Measurements from ENCODE around the gene MT1F.

Gene MT1F

DNA sequence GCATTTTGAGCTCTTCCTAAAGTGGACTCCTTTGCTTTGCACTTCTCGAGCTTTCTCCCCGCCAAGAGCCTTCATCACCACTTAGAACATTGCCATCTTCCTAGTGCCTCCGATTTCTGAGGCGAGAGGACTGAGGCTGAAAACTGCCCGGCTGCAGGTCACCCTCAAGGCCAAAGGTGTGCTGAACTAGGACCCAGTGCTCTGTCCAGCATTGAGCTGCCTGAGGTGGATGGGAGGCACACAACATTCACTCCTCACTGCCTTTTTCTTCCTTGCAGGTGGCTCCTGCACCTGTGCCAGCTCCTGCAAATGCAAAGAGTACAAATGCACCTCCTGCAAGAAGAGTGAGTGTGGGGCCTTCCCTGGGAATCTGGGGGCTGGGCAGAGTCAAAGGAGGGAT is 13.9 kb upstream of the MT1F start:
- H3K4me3 ChIP-seq (ENCODE audit: low read depth in 1 of 2, low read length in 1 of 2): no peak overlapping the region
- no peaks in the 10 kb centered on the region for H3K9me3 ChIP-seq
- H3K27me3 ChIP-seq: peaks cover 100% of the 10 kb centered on the region
- no peaks in the 10 kb centered on the region for H3K4me1 ChIP-seq (ENCODE audit: control insufficient read depth in 1 of 2, insufficient read depth in 1 of 2, low read depth in 1 of 2, low read length in 1 of 2)
- H3K36me3 ChIP-seq: no peaks in the 10 kb centered on the region
- TF ChIP-seq, protein P1, sequence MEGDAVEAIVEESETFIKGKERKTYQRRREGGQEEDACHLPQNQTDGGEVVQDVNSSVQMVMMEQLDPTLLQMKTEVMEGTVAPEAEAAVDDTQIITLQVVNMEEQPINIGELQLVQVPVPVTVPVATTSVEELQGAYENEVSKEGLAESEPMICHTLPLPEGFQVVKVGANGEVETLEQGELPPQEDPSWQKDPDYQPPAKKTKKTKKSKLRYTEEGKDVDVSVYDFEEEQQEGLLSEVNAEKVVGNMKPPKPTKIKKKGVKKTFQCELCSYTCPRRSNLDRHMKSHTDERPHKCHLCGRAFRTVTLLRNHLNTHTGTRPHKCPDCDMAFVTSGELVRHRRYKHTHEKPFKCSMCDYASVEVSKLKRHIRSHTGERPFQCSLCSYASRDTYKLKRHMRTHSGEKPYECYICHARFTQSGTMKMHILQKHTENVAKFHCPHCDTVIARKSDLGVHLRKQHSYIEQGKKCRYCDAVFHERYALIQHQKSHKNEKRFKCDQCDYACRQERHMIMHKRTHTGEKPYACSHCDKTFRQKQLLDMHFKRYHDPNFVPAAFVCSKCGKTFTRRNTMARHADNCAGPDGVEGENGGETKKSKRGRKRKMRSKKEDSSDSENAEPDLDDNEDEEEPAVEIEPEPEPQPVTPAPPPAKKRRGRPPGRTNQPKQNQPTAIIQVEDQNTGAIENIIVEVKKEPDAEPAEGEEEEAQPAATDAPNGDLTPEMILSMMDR (IDR thresholded peaks at IDR 0.05): no peak
- H3K27ac ChIP-seq: no peak overlapping the region

DNA sequence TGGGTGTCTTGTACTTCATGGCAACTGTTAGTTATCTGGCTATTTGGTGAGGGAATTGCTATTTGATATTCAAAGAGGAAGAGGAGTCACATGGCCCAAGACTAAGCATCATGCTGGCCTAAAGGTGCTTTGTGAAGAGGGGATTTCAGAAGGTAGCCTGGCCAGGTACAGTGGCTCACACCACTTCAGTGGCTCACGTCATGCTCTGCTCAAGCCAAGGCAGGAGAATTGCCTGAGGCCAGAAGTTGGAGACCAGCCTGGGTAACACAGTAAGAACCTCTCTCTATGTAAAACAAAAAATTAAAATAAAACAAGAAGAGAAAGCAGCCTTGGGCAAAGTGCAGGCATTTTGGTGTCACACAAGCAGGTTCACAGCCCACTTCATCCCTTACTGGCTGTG is 12.4 kb upstream of the MT1F start:
- Histone ChIP-seq H3K4me1 (ENCODE audit: control insufficient read depth in 1 of 2, insufficient read depth in 1 of 2, low read depth in 1 of 2, low read length in 1 of 2) (no peaks in the 10 kb centered on the region), H3K27me3 (peaks cover 100% of the 10 kb centered on the region), H3K27ac (no peak overlapping the region), H3K4me3 (ENCODE audit: low read depth in 1 of 2, low read length in 1 of 2) (no peak overlapping the region), H3K36me3 (no peaks in the 10 kb centered on the region), H3K9me3 (no peaks in the 10 kb centered on the region)
- TF ChIP-seq, protein P1 (IDR thresholded peaks at IDR 0.05): no peak

DNA sequence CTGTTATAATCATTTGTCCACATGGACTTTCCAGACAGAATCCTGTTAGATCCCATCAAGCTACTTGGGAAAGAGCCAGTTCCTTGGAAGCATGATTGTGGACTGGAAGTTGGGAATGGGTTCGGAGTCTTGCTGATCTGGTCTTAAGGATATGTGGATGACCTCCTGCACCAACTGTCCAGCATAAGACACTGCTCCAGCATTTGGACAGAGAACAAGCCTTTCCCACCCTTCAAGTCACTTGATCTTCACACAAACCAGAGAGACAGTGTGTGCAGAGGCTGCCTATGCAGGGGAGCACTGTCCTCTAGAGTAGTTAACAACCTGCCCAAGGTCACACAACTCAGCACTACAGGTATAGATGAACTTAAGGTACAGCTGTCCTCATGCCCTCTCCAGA is 11.9 kb upstream of the MT1F start:
- TF ChIP-seq, protein P1 (IDR thresholded peaks at IDR 0.05): no peak
- Histone ChIP-seq H3K4me3 (ENCODE audit: low read depth in 1 of 2, low read length in 1 of 2) (no peak overlapping the region), H3K4me1 (ENCODE audit: control insufficient read depth in 1 of 2, insufficient read depth in 1 of 2, low read depth in 1 of 2, low read length in 1 of 2) (no peaks in the 10 kb centered on the region), H3K27me3 (peaks cover 100% of the 10 kb centered on the region), H3K9me3 (no peaks in the 10 kb centered on the region), H3K36me3 (no peaks in the 10 kb centered on the region), H3K27ac (no peak overlapping the region)

DNA sequence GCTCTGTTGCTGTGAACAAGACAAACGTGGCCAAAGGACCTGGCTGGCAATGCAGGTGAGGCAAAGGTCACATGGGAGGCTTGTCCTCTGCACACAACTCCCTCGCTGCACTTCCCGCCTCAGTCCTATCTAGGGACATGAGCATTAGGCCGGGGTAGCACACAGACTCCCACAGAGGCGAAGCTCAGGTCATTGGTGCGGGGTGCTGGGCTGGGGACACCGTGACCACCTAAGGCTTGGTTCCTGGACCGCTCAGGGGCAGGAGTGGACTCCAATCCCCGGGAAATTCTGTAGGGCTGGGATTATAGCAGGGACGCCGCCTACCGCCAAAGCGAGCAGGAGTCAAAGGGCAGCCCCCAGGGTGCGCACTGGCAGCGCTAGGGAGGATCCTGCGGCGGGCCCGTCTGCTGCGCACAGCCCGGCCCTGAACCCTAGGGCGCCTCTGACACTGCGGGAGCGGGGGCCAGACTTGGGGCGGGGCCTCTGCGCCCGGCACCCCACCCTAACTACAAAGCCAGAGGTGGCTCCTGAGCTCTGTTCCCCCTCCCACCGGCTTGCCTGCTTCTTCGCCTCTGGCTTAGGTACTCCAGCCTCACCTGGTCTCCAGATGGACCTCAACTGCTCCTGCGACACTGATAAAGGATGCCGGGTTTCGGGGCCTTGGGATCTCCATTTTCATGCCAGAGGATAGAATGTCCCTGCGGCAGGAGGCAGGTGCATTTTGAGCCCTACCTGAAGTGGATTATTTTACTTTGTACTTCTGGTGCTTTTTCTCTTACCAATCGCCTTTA is 9.9 kb upstream of the MT1F start:
- no peaks in the 10 kb centered on the region for H3K36me3 ChIP-seq
- peaks cover 100% of the 10 kb centered on the region for H3K27me3 ChIP-seq
- TF ChIP-seq, protein P1 (IDR thresholded peaks at IDR 0.05): no peak
- no peak overlapping the region for H3K4me3 ChIP-seq (ENCODE audit: low read depth in 1 of 2, low read length in 1 of 2)
- no peak overlapping the region for H3K27ac ChIP-seq
- no peaks in the 10 kb centered on the region for H3K4me1 ChIP-seq (ENCODE audit: control insufficient read depth in 1 of 2, insufficient read depth in 1 of 2, low read depth in 1 of 2, low read length in 1 of 2)
- H3K9me3 ChIP-seq: no peaks in the 10 kb centered on the region

DNA sequence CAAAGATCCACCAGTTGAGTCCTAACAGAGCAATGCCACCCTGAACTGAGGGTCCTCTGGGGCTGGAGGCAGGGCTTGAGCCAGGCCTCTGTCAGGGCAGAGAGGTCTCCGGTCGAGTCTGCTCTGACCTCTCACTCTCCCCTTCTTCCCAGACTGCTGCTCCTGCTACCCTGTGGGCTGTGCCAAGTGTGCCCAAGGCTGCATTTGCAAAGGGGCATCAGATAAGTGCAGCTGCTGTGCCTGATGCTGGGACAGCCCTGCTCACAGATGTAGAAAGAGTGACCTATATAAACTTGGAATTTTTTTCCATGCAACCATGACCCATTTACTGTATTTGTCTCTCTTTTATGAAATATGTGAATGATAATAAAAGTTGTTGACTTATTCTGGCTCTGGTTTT is 8.5 kb upstream of the MT1F start:
- Histone ChIP-seq H3K36me3 (no peaks in the 10 kb centered on the region), H3K27me3 (peaks cover 98% of the 10 kb centered on the region)
- TF ChIP-seq, protein P1 (IDR thresholded peaks at IDR 0.05): no peak

More for the DNA sequence above, 8.5 kb upstream of the MT1F start:
- Histone ChIP-seq H3K4me1 (ENCODE audit: control insufficient read depth in 1 of 2, insufficient read depth in 1 of 2, low read depth in 1 of 2, low read length in 1 of 2) (no peaks in the 10 kb centered on the region), H3K9me3 (no peaks in the 10 kb centered on the region), H3K27ac (no peak overlapping the region), H3K4me3 (ENCODE audit: low read depth in 1 of 2, low read length in 1 of 2) (no peak overlapping the region)

Data from neutrophil (primary cell).